Adrenal gland (tissue), 12 donors: Measurements from ENCODE around the gene TMEM258. TPM values are rescaled to one million over a fixed set of nuclear protein-coding genes. Genes with fewer than 3 reads are reported as not detected.
A peak's percentile ranks its signal among the peaks of the same experiment; 100 is the strongest.

ENCODE experiments used
- DNase-seq, 7 donors: peaks; one replicate each; pipeline ENCODE4 v3.0.0-alpha.2; 2019 to 2020
- H3K27ac ChIP-seq, 5 donors: fragments of 200-600 bp; sonication (generic) in 4 of 5; 1 replicate in 3 of 5; 2 replicates in 2 of 5; pipeline versions ENCODE4 v1.5.1 to v1.8.0; 2016 to 2020; ENCODE audit warnings: mild to moderate bottlenecking in 1 of 5
- H3K27me3 ChIP-seq: fragments of 200-600 bp; 2 replicates; pipeline ENCODE4 v1.8.0; 2021
- H3K36me3 ChIP-seq, 2 donors: fragments of 200-600 bp; replicated peaks in 1 of 2; 1 replicate in 1 of 2; 2 replicates in 1 of 2; pipeline versions ENCODE4 v1.5.1 to v1.8.0; 2018 to 2022
- H3K4me1 ChIP-seq, 2 donors: fragments of 200-600 bp; replicated peaks in 1 of 2; 1 replicate in 1 of 2; 2 replicates in 1 of 2; pipeline versions ENCODE4 v1.5.1 to v1.8.0; 2018 to 2021
- H3K4me3 ChIP-seq, 4 donors: fragments of 200-600 bp; sonication (generic) in 3 of 4; one replicate each; pipeline ENCODE4 v1.5.1; 2016 to 2018
- H3K9me3 ChIP-seq, 3 donors: fragments of 200-600 bp; sonication (generic) in 1 of 3; replicated peaks in 1 of 3; 1 replicate in 2 of 3; 2 replicates in 1 of 3; pipeline versions ENCODE4 v1.5.1 to v1.8.0; 2016 to 2021
- POLR2A ChIP-seq, 2 donors: fragments of 450-650 bp; IDR thresholded peaks; one replicate each; pipeline ENCODE4 v1.6.1; 2017; ENCODE audit warnings: antibody characterized with exemption in 2 of 2, mild to moderate bottlenecking in 2 of 2, moderate library complexity in 1 of 2
- WGBS, 4 donors: extraction: QIAGEN DNeasy Blood & Tissue Kit in 2 of 4; methylation state at CpG; one replicate each; pipeline versions ENCODE4 v1.1.5 to v1.1.7; 2013 to 2017; 5-methylcytosine and 5-hydroxymethylcytosine counted together
- intact Hi-C, 2 donors: fragments of 100-400 bp; cut with DNase I; formaldehyde crosslinking; loops; one replicate each; pipeline versions ENCODE4 v1.14.1 to v1.15.0; 2022 to 2023
- polyA plus RNA-seq, 3 donors: library from polyadenylated mRNA; stranded (reverse); fragments of 200-250 nt in 2 of 3; fragments of 350-450 nt in 1 of 3; fragmentation: Illumina TruSeq in 1 of 3; extraction: RNeasy Lipid Tissue Mini Kit (QIAGEN cat#74804) in 1 of 3; gene quantifications; one replicate each; pipeline ENCODE4 v1.2.3, GENCODE V29; 2013 to 2014
- total RNA-seq, 9 donors: library from RNA; depleted of rRNA in 4 of 9; stranded (reverse); fragments of >200 nt in 4 of 9; fragments of 120-200 nt in 1 of 9; fragmentation: NEBNext Ultra II Directional in 1 of 9; extraction: Animal tissue kit (Norgen Biotek cat#: 25700) in 1 of 9; gene quantifications; one replicate each; pipeline versions ENCODE4 v1.1.0 to v1.2.4, GENCODE V29; 2013 to 2023
- TF ChIP-seq, protein P1 (sequence below), 6 experiments: fragments of 450-650 bp in 4 of 6; fragments of 200-600 bp in 2 of 6; sonication (generic) in 1 of 6; IDR thresholded peaks; 1 replicate in 5 of 6; 2 replicates in 1 of 6; pipeline versions ENCODE4 v1.5.1 to v1.8.0; 2016 to 2021; ENCODE audit warnings: antibody characterized with exemption in 6 of 6, mild to moderate bottlenecking in 2 of 6, moderate library complexity in 1 of 6
- donor health status: healthy with polysubstance abuse.
- donor health status: Bipolar disorder and iron deficiency.
- donor health status: DM: yes; HTN: yes; CAD: no.
- donor health status: DM: no; HTN: no; CAD: no.
- donor health status: DM: no; HTN: no; CAD: no.
- donor health status: DM: yes; HTN: yes; CAD: no.

The TMEM258 gene
- total and polyA plus RNA-seq, 12 donors: 22.8 to 215 (median 139) TPM

DNA sequence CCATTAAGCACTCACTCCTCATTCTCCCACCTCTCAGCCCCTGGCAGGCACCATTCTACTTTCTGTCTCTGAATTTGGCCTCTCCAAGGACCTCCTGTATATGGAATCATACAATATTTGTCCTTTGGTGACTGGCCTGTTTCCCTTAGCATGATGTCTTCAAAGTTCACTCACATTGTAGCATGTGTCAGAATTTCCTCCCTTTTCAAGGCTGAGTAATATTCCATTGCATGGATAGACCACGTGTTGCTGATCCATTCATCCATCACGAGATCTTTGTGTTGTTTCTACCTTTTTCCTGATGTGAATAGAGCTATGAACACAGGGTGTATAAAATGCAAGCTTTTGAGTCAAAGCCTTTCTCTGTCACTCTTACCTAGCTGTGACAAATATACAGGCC is 47.3 kb upstream of the TMEM258 start:
- Histone ChIP-seq H3K9me3 (no peaks in the 10 kb centered on the region), H3K27me3 (no peaks in the 10 kb centered on the region), H3K36me3 (peaks cover 0 to 71% of the 10 kb centered on the region in 2 donors), H3K4me3 (no peak overlapping the region), H3K4me1 (peaks cover 21 to 36% of the 10 kb centered on the region in 2 donors), H3K27ac (peak overlapping the region in 1 of 5 donors; percentile 11)
- DNase-seq: no peak
- intact Hi-C loops: no loop called here
- 68 to 81% (median 78%) methylated on average over 2 of the region's 2 CpGs for WGBS, 4 donors
- TF ChIP-seq POLR2A (IDR thresholded peaks at IDR 0.05): no peak
- TF ChIP-seq, protein P1, sequence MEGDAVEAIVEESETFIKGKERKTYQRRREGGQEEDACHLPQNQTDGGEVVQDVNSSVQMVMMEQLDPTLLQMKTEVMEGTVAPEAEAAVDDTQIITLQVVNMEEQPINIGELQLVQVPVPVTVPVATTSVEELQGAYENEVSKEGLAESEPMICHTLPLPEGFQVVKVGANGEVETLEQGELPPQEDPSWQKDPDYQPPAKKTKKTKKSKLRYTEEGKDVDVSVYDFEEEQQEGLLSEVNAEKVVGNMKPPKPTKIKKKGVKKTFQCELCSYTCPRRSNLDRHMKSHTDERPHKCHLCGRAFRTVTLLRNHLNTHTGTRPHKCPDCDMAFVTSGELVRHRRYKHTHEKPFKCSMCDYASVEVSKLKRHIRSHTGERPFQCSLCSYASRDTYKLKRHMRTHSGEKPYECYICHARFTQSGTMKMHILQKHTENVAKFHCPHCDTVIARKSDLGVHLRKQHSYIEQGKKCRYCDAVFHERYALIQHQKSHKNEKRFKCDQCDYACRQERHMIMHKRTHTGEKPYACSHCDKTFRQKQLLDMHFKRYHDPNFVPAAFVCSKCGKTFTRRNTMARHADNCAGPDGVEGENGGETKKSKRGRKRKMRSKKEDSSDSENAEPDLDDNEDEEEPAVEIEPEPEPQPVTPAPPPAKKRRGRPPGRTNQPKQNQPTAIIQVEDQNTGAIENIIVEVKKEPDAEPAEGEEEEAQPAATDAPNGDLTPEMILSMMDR (IDR thresholded peaks at IDR 0.05): no peak

DNA sequence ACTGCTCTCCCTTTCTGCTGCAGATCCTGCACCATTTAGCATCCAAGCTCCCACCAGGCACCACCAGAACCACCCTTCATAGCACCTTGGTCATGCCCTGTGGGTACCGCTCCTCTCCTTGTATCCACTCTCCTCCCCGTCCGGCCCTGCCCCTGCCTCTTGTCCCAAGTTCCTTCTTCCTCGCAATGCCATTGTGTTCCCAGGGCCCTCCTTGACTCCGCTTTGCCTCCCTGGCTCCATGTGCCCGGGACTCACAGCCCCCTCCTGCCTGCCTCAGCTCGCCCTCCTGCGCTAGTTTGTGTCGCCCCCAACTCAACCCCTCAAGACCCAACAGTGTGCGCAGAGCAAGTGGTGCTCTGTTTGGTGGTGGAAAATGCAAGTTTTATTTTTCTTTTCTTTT is 46.5 kb upstream of the TMEM258 start:
- no peak for TF ChIP-seq POLR2A (IDR thresholded peaks at IDR 0.05)
- TF ChIP-seq, protein P1 (IDR thresholded peaks at IDR 0.05): no peak
- Histone ChIP-seq H3K36me3 (peaks cover 0 to 62% of the 10 kb centered on the region in 2 donors), H3K4me1 (peaks cover 28 to 44% of the 10 kb centered on the region in 2 donors), H3K4me3 (no peak overlapping the region), H3K27ac (no peak overlapping the region), H3K27me3 (no peaks in the 10 kb centered on the region), H3K9me3 (no peaks in the 10 kb centered on the region)
- 87 to 96% (median 93%) methylated on average over 10 of the region's 10 CpGs for WGBS, 4 donors
- intact Hi-C loops: no loop called here
- no peak for DNase-seq

DNA sequence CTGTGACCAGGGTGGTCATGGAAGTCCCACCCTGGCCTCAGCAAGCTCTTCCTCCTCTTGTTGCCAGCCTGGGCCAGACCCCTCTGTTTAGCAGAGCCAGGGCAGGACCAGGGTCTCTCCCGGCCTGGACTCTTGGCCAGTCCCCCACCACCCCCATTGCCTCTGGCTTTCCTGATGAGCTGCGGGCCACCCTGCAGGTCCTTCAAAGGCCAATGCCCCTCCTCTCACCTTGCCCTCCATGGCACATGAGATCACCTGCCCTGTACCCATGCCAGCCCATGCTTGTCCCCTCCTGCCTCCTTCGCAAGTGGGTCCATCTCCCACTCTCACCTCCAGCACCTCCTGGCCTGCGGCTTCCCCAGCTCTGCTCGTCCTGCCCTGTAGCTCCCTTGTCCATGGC is 46.1 kb upstream of the TMEM258 start:
- no peak overlapping the region for H3K4me3 ChIP-seq
- H3K36me3 ChIP-seq: peaks cover 0 to 58% of the 10 kb centered on the region in 2 donors
- 78 to 97% (median 94%) methylated on average over 5 of the region's 5 CpGs for WGBS, 4 donors
- H3K4me1 ChIP-seq: peaks cover 28 to 49% of the 10 kb centered on the region in 2 donors
- intact Hi-C loops: no loop called here
- no peak for TF ChIP-seq POLR2A (IDR thresholded peaks at IDR 0.05)
- TF ChIP-seq, protein P1 (IDR thresholded peaks at IDR 0.05): no peak
- H3K27ac ChIP-seq: no peak overlapping the region
- H3K9me3 ChIP-seq: no peaks in the 10 kb centered on the region
- DNase-seq: peak in 1 of 7 donors; percentile 5
- H3K27me3 ChIP-seq: no peaks in the 10 kb centered on the region

DNA sequence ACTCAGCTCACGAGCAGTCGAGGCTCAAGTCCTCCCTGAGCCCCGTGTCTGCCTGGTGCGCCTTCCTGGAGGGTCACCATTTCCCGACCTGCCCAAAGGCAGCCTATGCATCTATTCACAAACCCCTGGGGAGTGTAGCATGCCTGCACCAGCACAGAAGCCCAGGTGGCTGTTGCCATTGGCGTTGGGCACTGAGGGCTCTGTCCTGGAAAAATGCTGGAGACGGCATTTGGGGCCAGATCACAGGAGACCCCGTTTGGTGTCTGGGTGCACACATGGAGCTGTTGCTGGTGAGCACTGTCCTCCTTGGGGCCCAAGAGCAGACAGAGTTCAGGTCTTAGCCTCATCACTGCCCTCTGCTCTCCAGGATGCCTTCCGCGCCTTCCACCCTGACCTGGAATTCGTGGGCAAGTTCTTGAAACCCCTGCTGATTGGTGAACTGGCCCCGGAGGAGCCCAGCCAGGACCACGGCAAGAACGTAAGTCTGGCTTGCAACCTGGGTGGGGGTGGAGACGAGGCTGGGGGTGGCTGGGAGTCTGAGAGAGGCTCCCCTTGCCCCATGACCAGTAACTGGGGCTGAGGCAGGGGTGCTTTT is 45.1 kb upstream of the TMEM258 start:
- peak overlapping the region in 1 of 5 donors; percentile 41 for H3K27ac ChIP-seq
- H3K27me3 ChIP-seq: no peaks in the 10 kb centered on the region
- H3K4me1 ChIP-seq: peaks cover 27 to 55% of the 10 kb centered on the region in 2 donors
- peak in 1 of 7 donors; percentile 5 for DNase-seq
- TF ChIP-seq, protein P1 (IDR thresholded peaks at IDR 0.05): no peak
- TF ChIP-seq POLR2A (IDR thresholded peaks at IDR 0.05): no peak
- no peak overlapping the region for H3K4me3 ChIP-seq
- H3K9me3 ChIP-seq: no peaks in the 10 kb centered on the region
- intact Hi-C loops: no loop called here
- 85 to 95% (median 90%) methylated on average over 4 to 15 of the region's 15 CpGs for WGBS, 4 donors
- H3K36me3 ChIP-seq: peaks cover 0 to 48% of the 10 kb centered on the region in 2 donors
